ENCODE results near the gene SASS6.

- TF ChIP-seq MAX (IDR thresholded peaks at IDR 0.05; ENCODE audit: insufficient read depth, insufficient read length) (no peak), POLR2A (IDR thresholded peaks at IDR 0.05; ENCODE audit: low read depth, low read length) (no peak), CTCF (IDR thresholded peaks at IDR 0.05; ENCODE audit: extremely low read depth in 1 of 2, insufficient read depth in 1 of 2, low read depth in 1 of 2, low read length in 2 of 2) (no peak), POLR2AphosphoS5 (IDR thresholded peaks at IDR 0.05; ENCODE audit: insufficient read depth, low read depth, low read length) (no peak), GATA2 (IDR thresholded peaks at IDR 0.05; ENCODE audit: insufficient read depth, insufficient read length, low read depth, low read length) (no peak), FOS (IDR thresholded peaks at IDR 0.05; ENCODE audit: borderline replicate concordance, insufficient read depth, low read length) (no peak), EZH2 (IDR thresholded peaks at IDR 0.05; ENCODE audit: borderline replicate concordance, low read depth, low read length, severe bottlenecking) (no peak), MYC (IDR thresholded peaks at IDR 0.05; ENCODE audit: low read depth, low read length) (no peak), JUN (IDR thresholded peaks at IDR 0.05; ENCODE audit: borderline replicate concordance, insufficient read depth, insufficient read length, low read depth) (no peak)
Observed at GRCh38 chr1:100073531-100073930, 59.2 kb downstream of the SASS6 start.
